Measurements from ENCODE around the gene STAB2.

GRCh38 chr12:103757248-103757647 lies 170.2 kb downstream of the STAB2 start:
- TF ChIP-seq SIRT6 (IDR thresholded peaks at IDR 0.05; ENCODE audit: low read length) (no peak), ZNF274 (IDR thresholded peaks at IDR 0.05; ENCODE audit: borderline replicate concordance, extremely low read depth, low read length) (no peak), MAFK (IDR thresholded peaks at IDR 0.05; ENCODE audit: low read depth, low read length) (no peak), YY1 (IDR thresholded peaks at IDR 0.05; ENCODE audit: low read depth, low read length) (no peak)
